HL-60 (cell line): ENCODE data around the gene WBP2.

Source experiments
- GABPA ChIP-seq: IDR thresholded peaks from 2 replicates; pipeline ENCODE4 v1.6.1; 2012; ENCODE audit warnings: low read depth
- POLR2AphosphoS5 ChIP-seq: IDR thresholded peaks from 2 replicates; pipeline ENCODE4 v1.6.1; 2012; ENCODE audit warnings: low read depth
- SPI1 ChIP-seq: IDR thresholded peaks from 2 replicates; pipeline ENCODE4 v1.6.1; 2012; ENCODE audit warnings: low read depth, mild to moderate bottlenecking, borderline replicate concordance
- TF ChIP-seq, protein P1 (sequence below): IDR thresholded peaks from one replicate; pipeline ENCODE4 v1.5.1; 2011; ENCODE audit warnings: low read length, control low read depth, inconsistent platforms; ENCODE audit not compliant: insufficient read depth
- TF ChIP-seq, protein P2 (sequence below): IDR thresholded peaks from 2 replicates; pipeline ENCODE4 v1.6.1; 2012; ENCODE audit warnings: low read depth; ENCODE audit not compliant: insufficient replicate concordance

DNA sequence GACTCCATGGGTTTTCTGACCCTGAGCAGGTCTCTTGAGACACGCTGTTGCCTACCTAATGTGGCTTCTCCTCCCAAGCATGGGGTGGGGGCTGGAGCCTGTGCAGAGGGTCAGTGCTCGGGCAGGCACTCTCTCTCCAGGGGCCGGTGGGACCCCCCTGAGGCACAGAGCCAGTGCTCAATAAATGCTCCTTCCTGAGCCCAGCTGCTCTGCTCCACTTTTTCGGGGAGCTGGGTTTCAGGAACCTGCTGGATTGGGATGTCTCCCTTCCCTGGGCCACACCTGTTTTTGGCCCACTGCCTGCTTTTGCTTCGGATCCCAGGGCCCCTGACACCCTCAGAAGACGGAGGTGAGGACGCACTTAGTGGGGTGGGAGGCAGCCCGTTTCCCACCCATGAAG lies 42.9 kb upstream of the WBP2 start:
- TF ChIP-seq, protein P1, sequence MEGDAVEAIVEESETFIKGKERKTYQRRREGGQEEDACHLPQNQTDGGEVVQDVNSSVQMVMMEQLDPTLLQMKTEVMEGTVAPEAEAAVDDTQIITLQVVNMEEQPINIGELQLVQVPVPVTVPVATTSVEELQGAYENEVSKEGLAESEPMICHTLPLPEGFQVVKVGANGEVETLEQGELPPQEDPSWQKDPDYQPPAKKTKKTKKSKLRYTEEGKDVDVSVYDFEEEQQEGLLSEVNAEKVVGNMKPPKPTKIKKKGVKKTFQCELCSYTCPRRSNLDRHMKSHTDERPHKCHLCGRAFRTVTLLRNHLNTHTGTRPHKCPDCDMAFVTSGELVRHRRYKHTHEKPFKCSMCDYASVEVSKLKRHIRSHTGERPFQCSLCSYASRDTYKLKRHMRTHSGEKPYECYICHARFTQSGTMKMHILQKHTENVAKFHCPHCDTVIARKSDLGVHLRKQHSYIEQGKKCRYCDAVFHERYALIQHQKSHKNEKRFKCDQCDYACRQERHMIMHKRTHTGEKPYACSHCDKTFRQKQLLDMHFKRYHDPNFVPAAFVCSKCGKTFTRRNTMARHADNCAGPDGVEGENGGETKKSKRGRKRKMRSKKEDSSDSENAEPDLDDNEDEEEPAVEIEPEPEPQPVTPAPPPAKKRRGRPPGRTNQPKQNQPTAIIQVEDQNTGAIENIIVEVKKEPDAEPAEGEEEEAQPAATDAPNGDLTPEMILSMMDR = no peak
- TF ChIP-seq, protein P2, sequence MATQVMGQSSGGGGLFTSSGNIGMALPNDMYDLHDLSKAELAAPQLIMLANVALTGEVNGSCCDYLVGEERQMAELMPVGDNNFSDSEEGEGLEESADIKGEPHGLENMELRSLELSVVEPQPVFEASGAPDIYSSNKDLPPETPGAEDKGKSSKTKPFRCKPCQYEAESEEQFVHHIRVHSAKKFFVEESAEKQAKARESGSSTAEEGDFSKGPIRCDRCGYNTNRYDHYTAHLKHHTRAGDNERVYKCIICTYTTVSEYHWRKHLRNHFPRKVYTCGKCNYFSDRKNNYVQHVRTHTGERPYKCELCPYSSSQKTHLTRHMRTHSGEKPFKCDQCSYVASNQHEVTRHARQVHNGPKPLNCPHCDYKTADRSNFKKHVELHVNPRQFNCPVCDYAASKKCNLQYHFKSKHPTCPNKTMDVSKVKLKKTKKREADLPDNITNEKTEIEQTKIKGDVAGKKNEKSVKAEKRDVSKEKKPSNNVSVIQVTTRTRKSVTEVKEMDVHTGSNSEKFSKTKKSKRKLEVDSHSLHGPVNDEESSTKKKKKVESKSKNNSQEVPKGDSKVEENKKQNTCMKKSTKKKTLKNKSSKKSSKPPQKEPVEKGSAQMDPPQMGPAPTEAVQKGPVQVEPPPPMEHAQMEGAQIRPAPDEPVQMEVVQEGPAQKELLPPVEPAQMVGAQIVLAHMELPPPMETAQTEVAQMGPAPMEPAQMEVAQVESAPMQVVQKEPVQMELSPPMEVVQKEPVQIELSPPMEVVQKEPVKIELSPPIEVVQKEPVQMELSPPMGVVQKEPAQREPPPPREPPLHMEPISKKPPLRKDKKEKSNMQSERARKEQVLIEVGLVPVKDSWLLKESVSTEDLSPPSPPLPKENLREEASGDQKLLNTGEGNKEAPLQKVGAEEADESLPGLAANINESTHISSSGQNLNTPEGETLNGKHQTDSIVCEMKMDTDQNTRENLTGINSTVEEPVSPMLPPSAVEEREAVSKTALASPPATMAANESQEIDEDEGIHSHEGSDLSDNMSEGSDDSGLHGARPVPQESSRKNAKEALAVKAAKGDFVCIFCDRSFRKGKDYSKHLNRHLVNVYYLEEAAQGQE = no peak
- TF ChIP-seq POLR2AphosphoS5 = no peak
- no peak for TF ChIP-seq GABPA
- no peak for TF ChIP-seq SPI1
